BE2C (cell line): ENCODE results near the gene LMO1.

Experiments used
- DNase-seq: peaks from one replicate; pipeline ENCODE4 v3.0.0-alpha.2; 2020
- H3K27me3 ChIP-seq: fragments of 250-450 bp; sonication (Bioruptor Pico); 2 replicates; pipeline ENCODE4 v1.5.1; 2020; ENCODE audit warnings: mild to moderate bottlenecking
- H3K36me3 ChIP-seq: fragments of 250-450 bp; sonication (Bioruptor Pico); 2 replicates; pipeline ENCODE4 v1.5.1; 2020; ENCODE audit warnings: mild to moderate bottlenecking
- H3K4me1 ChIP-seq: fragments of 250-450 bp; sonication (Bioruptor Pico); 2 replicates; pipeline ENCODE4 v1.5.1; 2020
- H3K4me3 ChIP-seq: 2 replicates; pipeline ENCODE4 v1.5.1; 2011; ENCODE audit warnings: low read depth, low read length
- H3K9me3 ChIP-seq: fragments of 250-450 bp; sonication (Bioruptor Pico); 2 replicates; pipeline ENCODE4 v1.5.1; 2020
- TF ChIP-seq, protein P1 (sequence below): IDR thresholded peaks from 2 replicates; pipeline ENCODE4 v1.5.1; 2012; ENCODE audit warnings: mild to moderate bottlenecking, low read depth, low read length

The LMO1 gene

DNA sequence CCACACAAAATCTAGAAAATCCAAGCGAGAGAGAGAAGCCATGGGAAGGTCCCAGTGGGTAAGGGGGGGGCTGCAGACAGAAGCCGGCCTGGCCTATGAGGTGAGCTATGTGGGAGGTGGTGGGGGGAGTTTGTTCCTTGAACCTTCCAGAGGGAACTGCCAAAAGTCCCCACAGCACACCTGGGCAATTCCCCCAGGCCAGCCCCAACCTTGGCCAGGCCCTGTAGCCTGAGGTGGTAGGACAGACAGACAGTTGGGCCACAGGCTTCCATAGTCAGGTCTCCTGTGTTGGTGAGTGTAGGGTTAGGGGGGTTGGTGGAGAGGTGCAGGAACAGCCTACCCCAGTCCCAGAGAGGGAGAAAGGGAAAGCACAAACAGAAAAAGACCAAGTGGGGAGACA lies 39.0 kb downstream of the LMO1 start:
- Histone ChIP-seq H3K4me1 (peaks cover 8% of the 10 kb centered on the region), H3K4me3 (no peak overlapping the region), H3K27me3 (no peaks in the 10 kb centered on the region), H3K36me3 (no peaks in the 10 kb centered on the region), H3K9me3 (no peaks in the 10 kb centered on the region)
- no peak for DNase-seq
- TF ChIP-seq, protein P1, sequence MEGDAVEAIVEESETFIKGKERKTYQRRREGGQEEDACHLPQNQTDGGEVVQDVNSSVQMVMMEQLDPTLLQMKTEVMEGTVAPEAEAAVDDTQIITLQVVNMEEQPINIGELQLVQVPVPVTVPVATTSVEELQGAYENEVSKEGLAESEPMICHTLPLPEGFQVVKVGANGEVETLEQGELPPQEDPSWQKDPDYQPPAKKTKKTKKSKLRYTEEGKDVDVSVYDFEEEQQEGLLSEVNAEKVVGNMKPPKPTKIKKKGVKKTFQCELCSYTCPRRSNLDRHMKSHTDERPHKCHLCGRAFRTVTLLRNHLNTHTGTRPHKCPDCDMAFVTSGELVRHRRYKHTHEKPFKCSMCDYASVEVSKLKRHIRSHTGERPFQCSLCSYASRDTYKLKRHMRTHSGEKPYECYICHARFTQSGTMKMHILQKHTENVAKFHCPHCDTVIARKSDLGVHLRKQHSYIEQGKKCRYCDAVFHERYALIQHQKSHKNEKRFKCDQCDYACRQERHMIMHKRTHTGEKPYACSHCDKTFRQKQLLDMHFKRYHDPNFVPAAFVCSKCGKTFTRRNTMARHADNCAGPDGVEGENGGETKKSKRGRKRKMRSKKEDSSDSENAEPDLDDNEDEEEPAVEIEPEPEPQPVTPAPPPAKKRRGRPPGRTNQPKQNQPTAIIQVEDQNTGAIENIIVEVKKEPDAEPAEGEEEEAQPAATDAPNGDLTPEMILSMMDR, result no peak

DNA sequence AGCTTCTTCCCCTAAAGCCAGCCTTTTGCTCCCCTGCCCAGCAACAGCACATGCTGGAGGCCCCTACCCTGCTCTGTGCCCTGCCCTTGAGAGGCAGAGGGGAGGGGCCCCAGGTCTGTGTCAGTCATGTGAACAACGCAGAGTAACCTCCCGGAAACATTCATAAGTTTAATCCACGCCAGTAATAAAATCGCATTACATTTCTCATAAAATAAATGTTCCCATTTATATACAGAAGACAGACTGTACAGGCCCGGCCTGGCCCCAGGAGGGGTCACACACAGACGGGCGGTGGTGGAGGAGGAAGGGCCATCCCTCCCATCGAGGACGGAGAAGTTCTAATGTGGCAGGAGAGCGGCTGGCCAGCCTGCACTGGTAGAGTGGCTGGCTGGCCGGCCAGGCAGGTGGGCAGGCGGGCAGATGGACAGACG lies 39.5 kb downstream of the LMO1 start:
- no peaks in the 10 kb centered on the region for H3K27me3 ChIP-seq
- H3K9me3 ChIP-seq, result no peaks in the 10 kb centered on the region
- no peaks in the 10 kb centered on the region for H3K36me3 ChIP-seq
- no peak for DNase-seq
- TF ChIP-seq, protein P1, result no peak
- peaks cover 6% of the 10 kb centered on the region for H3K4me1 ChIP-seq
- no peak overlapping the region for H3K4me3 ChIP-seq

DNA sequence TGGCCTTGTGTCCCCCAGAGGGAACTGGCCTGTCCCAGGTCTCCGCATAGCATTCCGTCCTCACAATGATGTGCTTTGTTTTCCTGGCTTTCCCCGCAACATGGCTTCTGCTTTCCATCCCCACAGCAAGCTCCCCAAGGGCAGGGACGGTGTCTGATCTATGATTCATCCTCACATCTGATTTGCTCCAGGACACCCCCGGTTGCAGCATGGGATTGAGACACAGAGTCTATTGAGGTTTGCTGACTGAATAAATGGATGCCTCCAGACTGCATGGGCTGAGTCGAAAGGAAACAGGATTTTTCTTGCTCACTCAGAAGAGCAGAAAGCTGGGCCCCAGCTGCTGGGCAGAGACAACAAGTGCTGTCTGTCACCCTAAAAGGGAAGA lies 40.2 kb downstream of the LMO1 start:
- Histone ChIP-seq H3K27me3 (no peaks in the 10 kb centered on the region), H3K4me3 (no peak overlapping the region), H3K36me3 (no peaks in the 10 kb centered on the region), H3K4me1 (peaks cover 6% of the 10 kb centered on the region), H3K9me3 (no peaks in the 10 kb centered on the region)
- TF ChIP-seq, protein P1, result no peak
- DNase-seq, result no peak

DNA sequence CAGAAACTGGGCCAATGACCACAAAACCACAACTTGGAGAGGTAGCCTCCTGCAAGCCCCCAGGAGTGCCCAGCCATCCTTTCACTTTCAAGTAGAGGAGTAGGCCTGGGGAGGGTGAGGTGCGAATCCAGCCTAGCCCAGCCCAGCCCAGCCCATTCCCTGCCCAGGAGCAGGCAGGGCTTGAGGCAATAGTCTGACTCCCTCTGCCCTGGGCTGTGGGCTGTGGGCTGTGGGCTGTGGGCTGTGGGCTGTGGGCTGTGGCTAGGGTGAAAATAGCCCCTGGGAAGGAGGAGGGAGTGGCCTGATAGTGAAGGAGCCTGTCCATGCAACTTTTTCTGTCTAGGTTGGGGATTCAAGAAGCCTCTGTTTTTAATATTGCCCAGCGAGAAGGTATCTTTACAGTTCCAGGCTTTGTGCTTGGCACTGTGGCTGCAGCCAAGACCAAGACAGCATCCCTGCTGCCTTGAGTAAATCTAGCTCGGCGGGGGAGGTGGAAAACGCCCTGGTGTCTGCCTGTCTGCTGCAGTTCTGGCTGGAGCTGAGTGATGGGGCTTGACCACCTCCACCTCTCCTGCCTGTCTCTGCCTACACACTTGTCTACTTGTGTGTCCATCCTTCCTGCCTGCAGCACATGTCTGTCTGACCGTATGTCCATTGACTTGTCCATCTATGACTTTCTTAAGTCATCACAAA lies 40.7 kb downstream of the LMO1 start:
- no peak for DNase-seq
- Histone ChIP-seq H3K9me3 (no peaks in the 10 kb centered on the region), H3K27me3 (no peaks in the 10 kb centered on the region), H3K36me3 (no peaks in the 10 kb centered on the region), H3K4me1 (peaks cover 6% of the 10 kb centered on the region), H3K4me3 (no peak overlapping the region)
- TF ChIP-seq, protein P1, result no peak

DNA sequence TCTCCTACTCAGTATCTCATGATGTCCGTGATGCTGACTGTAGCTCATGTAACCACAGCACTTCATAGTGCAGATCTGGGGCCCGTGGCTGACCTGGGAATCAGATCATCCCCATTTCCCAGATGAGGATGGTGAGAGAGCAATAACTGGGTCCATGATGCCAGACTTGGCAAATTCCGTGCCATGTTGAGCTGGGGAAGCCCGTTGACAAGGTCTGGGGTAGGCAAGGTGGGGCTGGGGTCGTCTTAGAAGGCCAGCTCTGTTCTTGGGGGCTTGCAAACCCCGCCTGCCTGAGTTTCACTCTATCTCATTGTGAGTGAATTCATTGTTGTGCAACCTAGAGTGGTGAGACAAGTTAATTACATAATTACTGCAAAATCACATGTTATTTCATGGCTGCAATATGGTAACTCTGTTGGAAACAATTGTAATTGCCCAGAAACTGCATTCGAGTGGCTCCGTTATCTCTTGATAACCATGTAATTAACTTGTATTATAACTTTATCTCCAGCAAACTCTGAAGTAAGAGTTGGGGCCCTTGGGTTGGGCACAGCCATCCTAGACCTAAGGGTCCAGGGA lies 41.7 kb downstream of the LMO1 start:
- H3K4me3 ChIP-seq, result no peak overlapping the region

More for the DNA sequence above, 41.7 kb downstream of the LMO1 start:
- TF ChIP-seq, protein P1, result no peak
- no peaks in the 10 kb centered on the region for H3K36me3 ChIP-seq
- DNase-seq, result no peak
- H3K9me3 ChIP-seq, result no peaks in the 10 kb centered on the region
- H3K27me3 ChIP-seq, result no peaks in the 10 kb centered on the region
- H3K4me1 ChIP-seq, result peaks cover 6% of the 10 kb centered on the region
